Activated T-cell treated with anti-CD3 and anti-CD28 coated beads, Interleukin-2, amount 50 U/mL, for 72 hours (primary cell): ENCODE results near the gene ZNF621. TPM values are rescaled to one million over a fixed set of nuclear protein-coding genes. Genes with fewer than 3 reads are reported as not detected.
"Not testable (repeated sequence)": the region's sequence is repeated elsewhere in the genome, so short reads cannot be mapped to it uniquely, and the experiment has no call there.

Experiments
- ATAC-seq, 2 donors: fragments of 150-1000 bp; cut with Tn5 transposase; replicated peaks in 1 of 2; 2 replicates each; pipeline ENCODE4 v1.10.0; 2021; ENCODE audit warnings: moderate library complexity in 2 of 2, mild to moderate bottlenecking in 1 of 2
- DNase-seq, 2 donors: peaks; one replicate each; pipeline ENCODE4 v3.0.0; 2021 to 2022; ENCODE audit warnings: mixed read lengths in 1 of 2
- H3K27ac Mint-ChIP-seq: one replicate; pipeline ENCODE4 v1.8.0; 2022; ENCODE audit warnings: mild to moderate bottlenecking, moderate library complexity, mixed read lengths
- H3K27me3 Mint-ChIP-seq: one replicate; pipeline ENCODE4 v1.8.0; 2022; ENCODE audit warnings: low read depth, mixed read lengths
- H3K36me3 Mint-ChIP-seq, 2 donors: one replicate each; pipeline ENCODE4 v1.8.0; 2022; ENCODE audit warnings: mixed read lengths in 2 of 2, mild to moderate bottlenecking in 1 of 2; ENCODE audit not compliant: insufficient read depth in 2 of 2
- H3K4me1 Mint-ChIP-seq: one replicate; pipeline ENCODE4 v1.8.0; 2022; ENCODE audit warnings: low read depth, mixed read lengths
- H3K4me3 Mint-ChIP-seq, 2 donors: one replicate each; pipeline ENCODE4 v1.8.0; 2022; ENCODE audit warnings: mild to moderate bottlenecking in 2 of 2, mixed read lengths in 2 of 2, moderate library complexity in 2 of 2
- H3K9me3 Mint-ChIP-seq, 2 donors: one replicate each; pipeline ENCODE4 v1.8.0; 2022; ENCODE audit warnings: mixed read lengths in 2 of 2
- total RNA-seq, 2 donors: library from RNA; stranded (reverse); gene quantifications; one replicate each; pipeline ENCODE4 v1.2.3, GENCODE V29; 2022

Gene ZNF621
- total RNA-seq, 2 donors from 2014 or later, result 35.2 to 35.5 TPM

- not testable (repeated sequence) for DNase-seq, H3K27ac Mint-ChIP-seq, ATAC-seq, H3K27me3 Mint-ChIP-seq, H3K9me3 Mint-ChIP-seq, H3K4me1 Mint-ChIP-seq, H3K36me3 Mint-ChIP-seq, H3K4me3 Mint-ChIP-seq
Measured at GRCh38 chr3:40565629-40566028, 40.9 kb downstream of the ZNF621 start.

GRCh38 chr3:40566694-40567093 lies 41.9 kb downstream of the ZNF621 start:
- DNase-seq (no peak), ATAC-seq (no peak)
- Mint-ChIP-seq H3K4me1 (no peaks in the 10 kb centered on the region), H3K27me3 (no peaks in the 10 kb centered on the region), H3K9me3 (no peaks in the 10 kb centered on the region), H3K27ac (no peak overlapping the region), H3K36me3 (peaks cover 0 to 1% of the 10 kb centered on the region in 2 donors), H3K4me3 (no peak overlapping the region)

- DNase-seq, result no peak
- Mint-ChIP-seq H3K36me3 (no peaks in the 10 kb centered on the region), H3K4me3 (no peak overlapping the region), H3K27ac (no peak overlapping the region), H3K9me3 (no peaks in the 10 kb centered on the region), H3K4me1 (no peaks in the 10 kb centered on the region), H3K27me3 (peaks cover 10% of the 10 kb centered on the region)
- no peak for ATAC-seq
Measured at GRCh38 chr3:40572588-40572987, 47.8 kb downstream of the ZNF621 start.

- Mint-ChIP-seq H3K9me3 (no peaks in the 10 kb centered on the region), H3K4me1 (no peaks in the 10 kb centered on the region), H3K36me3 (no peaks in the 10 kb centered on the region), H3K27me3 (peaks cover 10% of the 10 kb centered on the region), H3K27ac (no peak overlapping the region), H3K4me3 (no peak overlapping the region)
- DNase-seq (no peak), ATAC-seq (no peak)
Measured at GRCh38 chr3:40574050-40574449, 49.3 kb downstream of the ZNF621 start.

- H3K27ac Mint-ChIP-seq, result no peak overlapping the region
- DNase-seq (no peak), ATAC-seq (no peak)
- no peaks in the 10 kb centered on the region for H3K9me3 Mint-ChIP-seq
- no peaks in the 10 kb centered on the region for H3K4me1 Mint-ChIP-seq
- H3K27me3 Mint-ChIP-seq, result peaks cover 13% of the 10 kb centered on the region
- H3K4me3 Mint-ChIP-seq, result no peak overlapping the region
- H3K36me3 Mint-ChIP-seq, result no peaks in the 10 kb centered on the region
Measured at GRCh38 chr3:40574661-40575060, 49.9 kb downstream of the ZNF621 start.

GRCh38 chr3:40576396-40576795 lies 51.6 kb downstream of the ZNF621 start:
- no peaks in the 10 kb centered on the region for H3K36me3 Mint-ChIP-seq

GRCh38 chr3:40580494-40581091 lies 55.8 kb downstream of the ZNF621 start:
- H3K9me3 Mint-ChIP-seq, result no peaks in the 10 kb centered on the region

More at GRCh38 chr3:40576396-40576795, 51.6 kb downstream of the ZNF621 start:
- no peaks in the 10 kb centered on the region for H3K9me3 Mint-ChIP-seq
- H3K27me3 Mint-ChIP-seq, result peaks cover 22% of the 10 kb centered on the region
- no peak for ATAC-seq
- DNase-seq, result no peak
- no peak overlapping the region for H3K4me3 Mint-ChIP-seq
- no peak overlapping the region for H3K27ac Mint-ChIP-seq
- H3K4me1 Mint-ChIP-seq, result no peaks in the 10 kb centered on the region

GRCh38 chr3:40581166-40581565 lies 56.4 kb downstream of the ZNF621 start:
- Mint-ChIP-seq H3K36me3 (no peaks in the 10 kb centered on the region), H3K27me3 (peaks cover 11% of the 10 kb centered on the region), H3K4me1 (no peaks in the 10 kb centered on the region), H3K27ac (no peak overlapping the region), H3K4me3 (no peak overlapping the region), H3K9me3 (no peaks in the 10 kb centered on the region)
- DNase-seq (no peak), ATAC-seq (no peak)

More at GRCh38 chr3:40580494-40581091, 55.8 kb downstream of the ZNF621 start:
- H3K27me3 Mint-ChIP-seq, result peaks cover 11% of the 10 kb centered on the region
- H3K4me1 Mint-ChIP-seq, result no peaks in the 10 kb centered on the region
- H3K36me3 Mint-ChIP-seq, result no peaks in the 10 kb centered on the region
- no peak overlapping the region for H3K27ac Mint-ChIP-seq
- peak; percentile 64 to 67 for DNase-seq
- ATAC-seq, result peak; percentile 65 to 73
- H3K4me3 Mint-ChIP-seq, result no peak overlapping the region

GRCh38 chr3:40582401-40583027 lies 57.8 kb downstream of the ZNF621 start:
- ATAC-seq, result no peak
- Mint-ChIP-seq H3K36me3 (no peaks in the 10 kb centered on the region), H3K27ac (no peak overlapping the region), H3K4me1 (no peaks in the 10 kb centered on the region), H3K4me3 (no peak overlapping the region), H3K27me3 (peaks cover 11% of the 10 kb centered on the region), H3K9me3 (no peaks in the 10 kb centered on the region)
- no peak for DNase-seq

GRCh38 chr3:40583691-40584090 lies 58.9 kb downstream of the ZNF621 start:
- Mint-ChIP-seq H3K27me3 (peaks cover 18% of the 10 kb centered on the region), H3K36me3 (no peaks in the 10 kb centered on the region), H3K4me1 (no peaks in the 10 kb centered on the region), H3K4me3 (no peak overlapping the region), H3K9me3 (no peaks in the 10 kb centered on the region), H3K27ac (no peak overlapping the region)
- ATAC-seq (no peak), DNase-seq (no peak)

GRCh38 chr3:40584625-40585189 lies 59.9 kb downstream of the ZNF621 start:
- Mint-ChIP-seq H3K4me3 (no peak overlapping the region), H3K27me3 (peaks cover 22% of the 10 kb centered on the region), H3K9me3 (no peaks in the 10 kb centered on the region), H3K36me3 (no peaks in the 10 kb centered on the region), H3K27ac (peak overlapping the region; percentile 31), H3K4me1 (no peaks in the 10 kb centered on the region)
- ATAC-seq (peak; percentile 74 to 75), DNase-seq (peak; percentile 73 to 83)

GRCh38 chr3:40585381-40586016 lies 60.7 kb downstream of the ZNF621 start:
- no peaks in the 10 kb centered on the region for H3K4me1 Mint-ChIP-seq
- no peak for DNase-seq
- H3K9me3 Mint-ChIP-seq, result no peaks in the 10 kb centered on the region
- H3K27ac Mint-ChIP-seq, result no peak overlapping the region
- H3K27me3 Mint-ChIP-seq, result peaks cover 14% of the 10 kb centered on the region
- no peak overlapping the region for H3K4me3 Mint-ChIP-seq
- H3K36me3 Mint-ChIP-seq, result no peaks in the 10 kb centered on the region
- ATAC-seq, result peak; percentile 32 to 56

- Mint-ChIP-seq H3K4me3 (no peak overlapping the region), H3K27ac (no peak overlapping the region), H3K27me3 (peaks cover 20% of the 10 kb centered on the region), H3K36me3 (no peaks in the 10 kb centered on the region), H3K9me3 (no peaks in the 10 kb centered on the region), H3K4me1 (no peaks in the 10 kb centered on the region)
- ATAC-seq, result no peak
- no peak for DNase-seq
Measured at GRCh38 chr3:40586901-40587300, 62.1 kb downstream of the ZNF621 start.
